ENCODE results near the gene PRMT7.
A peak's percentile ranks its signal among the peaks of the same experiment; 100 is the strongest.

Gene PRMT7

GRCh38 chr16:68309799-68310198 is 1.0 kb upstream of the PRMT7 start:
- peak in 1 of 5 experiments; percentile 55 for DNase-seq

- DNase-seq = no peak
Measured at GRCh38 chr16:68310437-68310773, 414 bp upstream of the PRMT7 start.

- no peak for DNase-seq
Measured at GRCh38 chr16:68313116-68313515, 2.3 kb downstream of the PRMT7 start.

GRCh38 chr16:68319185-68319908 is 8.5 kb downstream of the PRMT7 start:
- DNase-seq = peak in 2 of 5 experiments; percentile 4 to 44

GRCh38 chr16:68324336-68324735 is 13.5 kb downstream of the PRMT7 start:
- DNase-seq = no peak

- no peak for DNase-seq
Measured at GRCh38 chr16:68324780-68325357, 14.1 kb downstream of the PRMT7 start.

GRCh38 chr16:68328151-68328859 is 17.5 kb downstream of the PRMT7 start:
- peak; percentile 42 to 85 (median 66) for DNase-seq

GRCh38 chr16:68328860-68329390 is 18.1 kb downstream of the PRMT7 start:
- no peak for DNase-seq

- DNase-seq = no peak
Measured at GRCh38 chr16:68331879-68332410, 21.1 kb downstream of the PRMT7 start.

GRCh38 chr16:68332411-68333121 is 21.7 kb downstream of the PRMT7 start:
- peak in 1 of 5 experiments; percentile 74 for DNase-seq

GRCh38 chr16:68335175-68335574 is 24.4 kb downstream of the PRMT7 start:
- no peak for DNase-seq

GRCh38 chr16:68338326-68339119 is 27.7 kb downstream of the PRMT7 start:
- DNase-seq = no peak

GRCh38 chr16:68339214-68339613 is 28.4 kb downstream of the PRMT7 start:
- no peak for DNase-seq

GRCh38 chr16:68342620-68343019 is 31.8 kb downstream of the PRMT7 start:
- DNase-seq = no peak

- DNase-seq = no peak
Measured at GRCh38 chr16:68343137-68343536, 32.3 kb downstream of the PRMT7 start.

- no peak for DNase-seq
Measured at GRCh38 chr16:68344252-68344651, 33.4 kb downstream of the PRMT7 start.

- DNase-seq = no peak
Measured at GRCh38 chr16:68345351-68345810, 34.6 kb downstream of the PRMT7 start.

- no peak for DNase-seq
Measured at GRCh38 chr16:68345958-68346635, 35.3 kb downstream of the PRMT7 start.

GRCh38 chr16:68346892-68347480 is 36.2 kb downstream of the PRMT7 start:
- DNase-seq = no peak

GRCh38 chr16:68347605-68348004 is 36.8 kb downstream of the PRMT7 start:
- DNase-seq = no peak
